ENCODE data around the gene ANAPC15. TPM values are rescaled to one million over a fixed set of nuclear protein-coding genes. Genes with fewer than 3 reads are reported as not detected.

The ANAPC15 gene
- total RNA-seq, 2 donors from 2014 or later: 28.9 to 54.2 TPM

- no peak for DNase-seq (ENCODE audit: low spot score)
- Histone ChIP-seq H3K4me3 (peak overlapping the region; percentile 80 to 84), H3K27me3 (replicated peaks; ENCODE audit: insufficient read depth) (no peaks in the 10 kb centered on the region), H3K36me3 (peaks cover 3 to 15% of the 10 kb centered on the region in 2 donors), H3K27ac (peak overlapping the region; percentile 91 to 94), H3K9me3 (no peaks in the 10 kb centered on the region), H3K4me1 (replicated peaks) (peaks cover 10% of the 10 kb centered on the region)
- intact Hi-C loops (cut with DNase I): no loop called here
- TF ChIP-seq CTCF (IDR thresholded peaks at IDR 0.05) (no peak), POLR2A (IDR thresholded peaks at IDR 0.05) (no peak), POLR2AphosphoS5 (IDR thresholded peaks at IDR 0.05) (no peak)
- WGBS: 31% methylated on average over 4 of the region's 4 CpGs
Measured at GRCh38 chr11:72102162-72102561, 10.3 kb downstream of the ANAPC15 start.

DNA sequence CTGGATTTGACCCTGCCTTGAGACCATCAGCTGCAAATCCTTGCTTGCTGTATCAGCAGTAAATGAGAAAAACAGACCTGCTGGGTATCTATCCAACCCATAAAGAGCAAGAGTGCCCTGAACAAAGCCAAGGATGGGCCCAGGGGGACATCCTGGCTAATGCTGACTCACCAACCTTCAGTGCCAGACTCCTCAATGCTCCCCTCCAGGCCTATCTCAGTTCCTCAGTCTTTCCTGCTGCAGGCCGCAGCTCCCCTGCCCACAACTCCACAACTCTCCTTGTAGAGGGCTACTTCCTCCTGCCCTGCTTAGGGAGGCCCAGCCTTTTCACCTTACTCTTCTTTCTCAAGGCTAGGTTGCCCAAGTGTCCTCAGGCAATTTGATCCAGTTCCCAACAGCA is 12.0 kb downstream of the ANAPC15 start:
- Histone ChIP-seq H3K4me1 (replicated peaks) (peaks cover 10% of the 10 kb centered on the region), H3K36me3 (peaks cover 3 to 19% of the 10 kb centered on the region in 2 donors), H3K9me3 (no peaks in the 10 kb centered on the region), H3K27ac (no peak overlapping the region), H3K27me3 (replicated peaks; ENCODE audit: insufficient read depth) (no peaks in the 10 kb centered on the region), H3K4me3 (no peak overlapping the region)
- DNase-seq (ENCODE audit: low spot score): no peak
- WGBS: 80% methylated on average over 1 of the region's 1 CpG
- TF ChIP-seq CTCF (IDR thresholded peaks at IDR 0.05): no peak
- no peak for TF ChIP-seq POLR2A (IDR thresholded peaks at IDR 0.05)
- no peak for TF ChIP-seq POLR2AphosphoS5 (IDR thresholded peaks at IDR 0.05)
- intact Hi-C loops (cut with DNase I): no loop called here

DNA sequence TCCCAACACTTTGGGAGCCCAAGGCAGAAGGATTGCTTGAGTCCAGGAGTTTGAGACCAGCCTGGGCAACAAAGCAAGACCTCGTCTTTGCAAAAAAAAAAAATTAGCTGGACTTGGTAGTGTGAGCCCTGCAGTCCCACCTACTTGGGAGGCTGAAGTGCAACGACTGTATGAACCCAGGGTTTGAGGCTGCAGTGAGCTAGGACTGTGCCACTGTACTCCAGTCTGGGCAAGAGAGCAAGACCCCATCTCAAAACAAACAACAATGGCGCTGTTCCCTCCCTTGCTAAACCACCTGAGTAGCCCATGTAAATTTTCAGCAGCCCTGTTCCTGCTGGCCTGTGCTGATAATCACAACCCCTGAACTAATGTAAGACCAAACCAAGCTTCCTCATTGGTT is 12.5 kb downstream of the ANAPC15 start:
- peaks cover 10% of the 10 kb centered on the region for H3K4me1 ChIP-seq (replicated peaks)
- H3K27me3 ChIP-seq (replicated peaks; ENCODE audit: insufficient read depth): no peaks in the 10 kb centered on the region
- H3K27ac ChIP-seq: no peak overlapping the region
- H3K4me3 ChIP-seq: no peak overlapping the region
- H3K9me3 ChIP-seq: no peaks in the 10 kb centered on the region
- 87% methylated on average over 3 of the region's 3 CpGs for WGBS
- DNase-seq (ENCODE audit: low spot score): no peak
- intact Hi-C loops (cut with DNase I): no loop called here
- peaks cover 3 to 19% of the 10 kb centered on the region in 2 donors for H3K36me3 ChIP-seq
- no peak for TF ChIP-seq POLR2A (IDR thresholded peaks at IDR 0.05)
- TF ChIP-seq CTCF (IDR thresholded peaks at IDR 0.05): no peak
- TF ChIP-seq POLR2AphosphoS5 (IDR thresholded peaks at IDR 0.05): no peak

GRCh38 chr11:72098741-72099140 is 13.8 kb downstream of the ANAPC15 start:
- TF ChIP-seq POLR2A (IDR thresholded peaks at IDR 0.05) (no peak), CTCF (IDR thresholded peaks at IDR 0.05) (no peak), POLR2AphosphoS5 (IDR thresholded peaks at IDR 0.05) (no peak)
- intact Hi-C loops (cut with DNase I): no loop called here
- DNase-seq (ENCODE audit: low spot score): no peak
- Histone ChIP-seq H3K4me3 (no peak overlapping the region), H3K9me3 (no peaks in the 10 kb centered on the region), H3K27me3 (replicated peaks; ENCODE audit: insufficient read depth) (no peaks in the 10 kb centered on the region), H3K4me1 (replicated peaks) (peaks cover 10% of the 10 kb centered on the region), H3K36me3 (peaks cover 7 to 19% of the 10 kb centered on the region in 2 donors), H3K27ac (no peak overlapping the region)
- WGBS: 83% methylated on average over 3 of the region's 3 CpGs

GRCh38 chr11:72091292-72091691 is 21.2 kb downstream of the ANAPC15 start:
- intact Hi-C loops (cut with DNase I): loop anchor here (2.0 kb wide), 1 partner anchor 66 kb away; no protein-coding TSS in a partner anchor
- Histone ChIP-seq H3K27me3 (replicated peaks; ENCODE audit: insufficient read depth) (no peaks in the 10 kb centered on the region), H3K9me3 (no peaks in the 10 kb centered on the region), H3K27ac (peak overlapping the region; percentile 55 to 58), H3K4me1 (replicated peaks) (peaks cover 4% of the 10 kb centered on the region), H3K4me3 (no peak overlapping the region), H3K36me3 (peaks cover 0 to 4% of the 10 kb centered on the region in 2 donors)
- whole genome bisulfite sequencing: 33% methylated on average over 4 of the region's 4 CpGs
- TF ChIP-seq POLR2A (IDR thresholded peaks at IDR 0.05): no peak
- TF ChIP-seq POLR2AphosphoS5 (IDR thresholded peaks at IDR 0.05): peak; percentile 80
- TF ChIP-seq CTCF (IDR thresholded peaks at IDR 0.05): peak; percentile 64 to 97 (median 91)
- peak; percentile 71 for DNase-seq (ENCODE audit: low spot score)

Measured in prostate gland (tissue), 2 donors.